MM.1S (cell line): ENCODE measurements around the gene SPTLC1.
A peak's percentile ranks its signal among the peaks of the same experiment; 100 is the strongest.

Experiments used
- DNase-seq: peaks from one replicate; pipeline ENCODE4 v3.0.0-alpha.2; 2015
- H2AFZ ChIP-seq: fragments of 300-600 bp; sonication (generic); 2 replicates; pipeline ENCODE4 v1.6.0; 2016; ENCODE audit warnings: antibody characterized with exemption, low read length
- H3F3A ChIP-seq: fragments of 300-600 bp; sonication (generic); 2 replicates; pipeline ENCODE4 v1.6.1; 2016; ENCODE audit warnings: mild to moderate bottlenecking, antibody characterized with exemption, low read length, moderate library complexity, mixed read lengths; ENCODE audit not compliant: insufficient read depth
- H3K27ac ChIP-seq: fragments of 300-600 bp; sonication (generic); 2 replicates; pipeline ENCODE4 v1.5.1; 2016; ENCODE audit warnings: mild to moderate bottlenecking, low read length
- H3K27me3 ChIP-seq: fragments of 300-600 bp; sonication (generic); replicated peaks from 2 replicates; pipeline ENCODE4 v1.6.0; 2016; ENCODE audit warnings: low read length; ENCODE audit not compliant: insufficient read depth
- H3K36me3 ChIP-seq: fragments of 300-600 bp; sonication (generic); replicated peaks from 2 replicates; pipeline ENCODE4 v1.6.1; 2016; ENCODE audit warnings: mild to moderate bottlenecking, low read length, mixed read lengths; ENCODE audit not compliant: insufficient read depth
- H3K4me1 ChIP-seq: fragments of 300-600 bp; sonication (generic); 2 replicates; pipeline ENCODE4 v1.6.1; 2016; ENCODE audit warnings: low read length, mixed read lengths
- H3K4me2 ChIP-seq: fragments of 300-600 bp; sonication (generic); 2 replicates; pipeline ENCODE4 v1.6.0; 2016; ENCODE audit warnings: low read depth, low read length
- H3K4me3 ChIP-seq: fragments of 300-600 bp; sonication (generic); 2 replicates; pipeline ENCODE4 v1.5.1; 2016; ENCODE audit warnings: low read length, mixed read lengths
- H3K79me2 ChIP-seq: fragments of 300-600 bp; sonication (generic); 2 replicates; pipeline ENCODE4 v1.6.1; 2016; ENCODE audit warnings: mixed run types, low read length, mixed read lengths
- H3K9ac ChIP-seq: fragments of 300-600 bp; sonication (generic); 2 replicates; pipeline ENCODE4 v1.6.1; 2016; ENCODE audit warnings: low read length, mixed read lengths
- H3K9me2 ChIP-seq: fragments of 300-600 bp; sonication (generic); replicated peaks from 2 replicates; pipeline ENCODE4 v1.6.1; 2016; ENCODE audit warnings: mild to moderate bottlenecking, low read length, mixed read lengths; ENCODE audit not compliant: insufficient read depth
- H3K9me3 ChIP-seq: fragments of 300-600 bp; sonication (generic); replicated peaks from 2 replicates; pipeline ENCODE4 v1.6.1; 2016; ENCODE audit warnings: mild to moderate bottlenecking, low read length, mixed read lengths; ENCODE audit not compliant: insufficient read depth
- H4K20me1 ChIP-seq: fragments of 300-600 bp; sonication (generic); 2 replicates; pipeline ENCODE4 v1.6.1; 2016; ENCODE audit warnings: mild to moderate bottlenecking, low read length, moderate library complexity, mixed read lengths; ENCODE audit not compliant: insufficient read depth
- EZH2 ChIP-seq: fragments of 300-600 bp; sonication (generic); optimal IDR thresholded peaks from 2 replicates; pipeline ENCODE3; 2017; ENCODE audit warnings: low read depth, mild to moderate bottlenecking, antibody characterized with exemption, low read length, mixed read lengths
- EZH2phosphoT487 ChIP-seq: fragments of 300-600 bp; sonication (generic); IDR thresholded peaks from 2 replicates; pipeline ENCODE4 v1.6.1; 2018; ENCODE audit warnings: antibody characterized with exemption, low read length
- TF ChIP-seq, protein P1 (sequence below): fragments of 300-600 bp; sonication (generic); IDR thresholded peaks from 2 replicates; pipeline ENCODE4 v1.5.1; 2016; ENCODE audit warnings: antibody characterized with exemption, low read length, mixed read lengths

SPTLC1 gene

GRCh38 chr9:92142329-92142728 lies 27.1 kb upstream of the SPTLC1 start:
- H2AFZ ChIP-seq: no peak overlapping the region
- no peak overlapping the region for H3K9ac ChIP-seq
- no peaks in the 10 kb centered on the region for H3K9me2 ChIP-seq
- peaks cover 10% of the 10 kb centered on the region for H3K27me3 ChIP-seq
- H3K4me1 ChIP-seq: peaks cover 6% of the 10 kb centered on the region; the same call in 1 of the 2 replicates
- H3K4me3 ChIP-seq: no peak overlapping the region
- no peaks in the 10 kb centered on the region for H3K36me3 ChIP-seq
- TF ChIP-seq EZH2phosphoT487 (no peak), EZH2 (no peak)
- TF ChIP-seq, protein P1, sequence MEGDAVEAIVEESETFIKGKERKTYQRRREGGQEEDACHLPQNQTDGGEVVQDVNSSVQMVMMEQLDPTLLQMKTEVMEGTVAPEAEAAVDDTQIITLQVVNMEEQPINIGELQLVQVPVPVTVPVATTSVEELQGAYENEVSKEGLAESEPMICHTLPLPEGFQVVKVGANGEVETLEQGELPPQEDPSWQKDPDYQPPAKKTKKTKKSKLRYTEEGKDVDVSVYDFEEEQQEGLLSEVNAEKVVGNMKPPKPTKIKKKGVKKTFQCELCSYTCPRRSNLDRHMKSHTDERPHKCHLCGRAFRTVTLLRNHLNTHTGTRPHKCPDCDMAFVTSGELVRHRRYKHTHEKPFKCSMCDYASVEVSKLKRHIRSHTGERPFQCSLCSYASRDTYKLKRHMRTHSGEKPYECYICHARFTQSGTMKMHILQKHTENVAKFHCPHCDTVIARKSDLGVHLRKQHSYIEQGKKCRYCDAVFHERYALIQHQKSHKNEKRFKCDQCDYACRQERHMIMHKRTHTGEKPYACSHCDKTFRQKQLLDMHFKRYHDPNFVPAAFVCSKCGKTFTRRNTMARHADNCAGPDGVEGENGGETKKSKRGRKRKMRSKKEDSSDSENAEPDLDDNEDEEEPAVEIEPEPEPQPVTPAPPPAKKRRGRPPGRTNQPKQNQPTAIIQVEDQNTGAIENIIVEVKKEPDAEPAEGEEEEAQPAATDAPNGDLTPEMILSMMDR: no peak
- H3K9me3 ChIP-seq: no peaks in the 10 kb centered on the region
- no peak overlapping the region for H3K27ac ChIP-seq
- no peaks in the 10 kb centered on the region for H3K79me2 ChIP-seq
- H3F3A ChIP-seq: no peaks in the 10 kb centered on the region
- no peaks in the 10 kb centered on the region for H4K20me1 ChIP-seq
- H3K4me2 ChIP-seq: no peak overlapping the region
- no peak for DNase-seq

DNA sequence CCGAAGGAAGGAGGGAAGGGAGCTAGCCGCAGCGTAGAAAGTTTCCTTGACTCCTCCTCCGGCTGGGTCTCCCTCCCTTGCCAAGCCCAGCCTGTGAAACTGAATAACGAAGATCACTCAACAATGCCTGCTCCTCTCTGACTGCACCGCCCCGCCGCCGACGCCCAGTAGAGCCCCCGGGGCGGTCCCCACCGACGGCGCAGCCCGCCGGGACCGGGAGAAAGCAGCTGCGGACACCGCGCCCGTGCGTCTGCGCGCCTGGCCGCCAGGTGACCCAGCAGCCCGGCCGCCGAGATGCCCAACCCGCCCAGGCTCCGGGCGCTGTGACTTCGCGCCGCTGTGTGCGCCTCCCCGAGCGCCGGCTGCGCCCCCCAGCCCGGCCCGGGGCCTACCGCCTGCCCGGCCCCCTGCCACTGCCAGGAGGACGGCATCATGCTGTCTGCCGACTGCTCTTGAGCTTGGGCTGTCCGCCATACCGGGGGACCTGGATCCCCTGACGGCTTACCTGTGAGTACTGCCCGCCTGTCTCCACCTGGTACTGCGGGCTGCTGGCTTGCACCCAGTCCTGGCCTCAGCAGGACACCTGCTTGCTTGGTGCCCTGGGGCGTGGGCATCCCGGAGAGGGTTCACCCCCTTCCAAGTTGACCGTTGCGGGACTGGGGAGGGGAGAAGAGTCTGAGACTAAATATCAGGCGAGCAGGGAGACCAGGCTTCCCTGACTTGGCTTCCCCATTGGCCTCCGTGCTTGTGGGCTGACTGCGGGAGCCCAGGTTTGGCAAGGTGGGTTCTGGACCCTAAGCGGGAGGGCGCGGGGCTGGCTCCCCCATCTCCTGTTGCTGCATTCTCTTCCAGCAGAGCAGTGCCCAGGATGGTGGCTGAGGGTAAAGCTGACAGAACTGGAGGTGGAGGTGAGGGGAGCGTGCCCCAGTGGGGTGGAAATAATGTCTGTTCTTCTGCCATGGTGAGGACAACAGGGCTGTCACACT lies 26.2 kb upstream of the SPTLC1 start:
- Histone ChIP-seq H3K9me2 (no peaks in the 10 kb centered on the region), H4K20me1 (no peaks in the 10 kb centered on the region), H3K27me3 (peaks cover 10% of the 10 kb centered on the region), H3K9me3 (no peaks in the 10 kb centered on the region), H3K36me3 (no peaks in the 10 kb centered on the region), H3K9ac (no peak overlapping the region), H3F3A (no peaks in the 10 kb centered on the region), H3K4me1 (peaks cover 6% of the 10 kb centered on the region; the same call in 1 of the 2 replicates), H3K4me2 (peak overlapping the region; percentile 76), H3K4me3 (peak overlapping the region; percentile 37), H2AFZ (0 out of 2 replicates have a peak overlapping the region, but pooled peaks have one; percentile 42), H3K79me2 (no peaks in the 10 kb centered on the region), H3K27ac (no peak overlapping the region)
- DNase-seq: peak; percentile 21
- no peak for TF ChIP-seq EZH2
- TF ChIP-seq, protein P1: no peak
- TF ChIP-seq EZH2phosphoT487: no peak

DNA sequence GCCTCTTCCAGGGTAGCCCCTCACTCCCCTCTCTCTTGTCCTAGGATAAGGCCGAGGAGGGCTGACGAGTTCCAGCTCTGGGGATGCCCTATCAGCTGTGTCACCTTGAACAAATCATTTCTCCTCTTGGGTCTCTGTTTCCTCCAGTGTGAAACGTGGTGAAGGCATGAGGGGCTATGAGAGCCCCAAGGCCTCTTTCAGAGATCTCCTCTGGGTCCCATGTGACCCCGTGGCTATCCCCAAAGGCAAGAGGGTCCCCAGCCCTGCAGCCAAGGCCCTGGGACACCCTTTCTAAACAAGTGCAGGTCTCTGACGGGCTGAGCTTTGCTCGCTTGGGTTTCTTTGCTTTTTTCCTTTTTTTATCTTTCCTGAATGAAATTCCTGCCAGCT lies 25.5 kb upstream of the SPTLC1 start:
- Histone ChIP-seq H3K9me2 (no peaks in the 10 kb centered on the region), H3K4me3 (peak overlapping the region; percentile 37), H2AFZ (peak overlapping the region; percentile 42), H3K27me3 (peaks cover 15% of the 10 kb centered on the region), H3K9me3 (no peaks in the 10 kb centered on the region), H3K79me2 (no peaks in the 10 kb centered on the region), H3K27ac (no peak overlapping the region), H3K4me1 (peaks cover 6% of the 10 kb centered on the region; the same call in 1 of the 2 replicates), H3K4me2 (peak overlapping the region; percentile 76), H3K36me3 (no peaks in the 10 kb centered on the region), H3K9ac (no peak overlapping the region), H3F3A (no peaks in the 10 kb centered on the region), H4K20me1 (no peaks in the 10 kb centered on the region)
- TF ChIP-seq EZH2phosphoT487 (no peak), EZH2 (no peak)
- DNase-seq: no peak
